PC-3 (cell line): ENCODE results near the gene C19orf12. TPM values are rescaled to one million over a fixed set of nuclear protein-coding genes. Genes with fewer than 3 reads are reported as not detected.

Source experiments
- ATAC-seq: fragments of 200-7000 bp; cut with Tn5 transposase; 2 replicates; pipeline ENCODE4 v1.9.1; 2020; ENCODE audit warnings: mild to moderate bottlenecking, moderate library complexity
- BruUV-seq: library from RNA; stranded (reverse); fragments of 400-500 nt; replicated peaks from 2 replicates; lab custom pipeline; 2021; lab: Mats Ljungman, UMichigan
- CTCF ChIA-PET: fragments of 300-600 bp; sonication (Branson Sonifier 250); formaldehyde crosslinking; loops from one replicate; lab custom pipeline; 2022; ENCODE audit warnings: antibody characterized with exemption; lab: Charles Lee
- POLR2A ChIA-PET: fragments of 300-600 bp; sonication (Branson Sonifier 250); formaldehyde crosslinking; loops from one replicate; lab custom pipeline; 2022; ENCODE audit warnings: antibody characterized with exemption; ENCODE audit not compliant: unreplicated experiment; lab: Charles Lee
- DNase-seq: peaks from one replicate; pipeline ENCODE4 v3.0.0-alpha.2; 2015
- H2AFZ ChIP-seq: fragments of 300-600 bp; sonication (generic); 2 replicates; pipeline ENCODE4 v1.6.0; 2016; ENCODE audit warnings: antibody characterized with exemption, low read length
- H3F3A ChIP-seq: fragments of 300-600 bp; sonication (generic); one replicate; pipeline ENCODE4 v1.6.0; 2017; ENCODE audit warnings: antibody characterized with exemption, low read length, control low read depth, mild to moderate bottlenecking; ENCODE audit not compliant: unreplicated experiment
- H3K27ac ChIP-seq: fragments of 300-600 bp; sonication (generic); 2 replicates; pipeline ENCODE4 v1.5.1; 2016; ENCODE audit warnings: mild to moderate bottlenecking, low read length
- H3K27me3 ChIP-seq: fragments of 300-600 bp; sonication (generic); 2 replicates; pipeline ENCODE4 v1.6.1; 2016; ENCODE audit warnings: low read length, mixed read lengths
- H3K36me3 ChIP-seq: fragments of 300-600 bp; sonication (generic); 2 replicates; pipeline ENCODE4 v1.6.1; 2016; ENCODE audit warnings: low read depth, mixed run types, low read length, mixed read lengths
- H3K4me1 ChIP-seq: fragments of 300-600 bp; sonication (generic); 2 replicates; pipeline ENCODE4 v1.5.1; 2016; ENCODE audit warnings: low read length; ENCODE audit not compliant: insufficient read depth
- H3K4me2 ChIP-seq: fragments of 300-600 bp; sonication (generic); 2 replicates; pipeline ENCODE4 v1.6.0; 2016; ENCODE audit warnings: low read length
- H3K4me3 ChIP-seq: fragments of 300-600 bp; sonication (generic); 2 replicates; pipeline ENCODE4 v1.5.1; 2016; ENCODE audit warnings: mild to moderate bottlenecking, low read length, mixed read lengths
- H3K79me2 ChIP-seq: fragments of 300-600 bp; sonication (generic); 2 replicates; pipeline ENCODE4 v1.6.1; 2017; ENCODE audit warnings: low read length, mixed read lengths
- H3K9ac ChIP-seq: fragments of 300-600 bp; sonication (generic); 2 replicates; pipeline ENCODE4 v1.6.0; 2016; ENCODE audit warnings: mild to moderate bottlenecking, low read length
- H3K9me2 ChIP-seq: fragments of 300-600 bp; sonication (generic); replicated peaks from 2 replicates; pipeline ENCODE4 v1.6.1; 2016; ENCODE audit warnings: mixed run types, low read length, mixed read lengths
- H3K9me3 ChIP-seq: fragments of 300-600 bp; sonication (generic); 2 replicates; pipeline ENCODE4 v1.6.1; 2016; ENCODE audit warnings: low read length, mixed read lengths
- H4K20me1 ChIP-seq: fragments of 300-600 bp; sonication (generic); 2 replicates; pipeline ENCODE4 v1.6.1; 2016; ENCODE audit warnings: low read length, mixed read lengths
- EZH2 ChIP-seq: fragments of 300-600 bp; sonication (generic); IDR thresholded peaks from one replicate; pipeline ENCODE4 v1.6.1; 2017; ENCODE audit warnings: antibody characterized with exemption, mild to moderate bottlenecking, low read length; ENCODE audit not compliant: unreplicated experiment
- EZH2phosphoT487 ChIP-seq: fragments of 300-600 bp; sonication (generic); IDR thresholded peaks from 2 replicates; pipeline ENCODE4 v1.6.1; 2018; ENCODE audit warnings: mild to moderate bottlenecking, antibody characterized with exemption, low read length, borderline replicate concordance
- intact Hi-C: fragments of 100-400 bp; cut with micrococcal nuclease; formaldehyde crosslinking; loops from 2 replicates; pipeline ENCODE4 v1.9.0; 2023
- total RNA-seq: library from RNA; depleted of rRNA; stranded (reverse); fragments of >200 nt; gene quantifications from 2 replicates; pipeline ENCODE4 v1.2.3, GENCODE V29; 2014
- TF ChIP-seq, protein P1 (sequence below): fragments of 300-600 bp; sonication (generic); conservative IDR thresholded peaks from 2 replicates; pipeline ENCODE4 v1.5.1; 2017; ENCODE audit warnings: antibody characterized with exemption, low read depth, mild to moderate bottlenecking, low read length

C19orf12 gene
- total RNA-seq, 1 experiment from 2014 or later: 11.8 TPM

DNA sequence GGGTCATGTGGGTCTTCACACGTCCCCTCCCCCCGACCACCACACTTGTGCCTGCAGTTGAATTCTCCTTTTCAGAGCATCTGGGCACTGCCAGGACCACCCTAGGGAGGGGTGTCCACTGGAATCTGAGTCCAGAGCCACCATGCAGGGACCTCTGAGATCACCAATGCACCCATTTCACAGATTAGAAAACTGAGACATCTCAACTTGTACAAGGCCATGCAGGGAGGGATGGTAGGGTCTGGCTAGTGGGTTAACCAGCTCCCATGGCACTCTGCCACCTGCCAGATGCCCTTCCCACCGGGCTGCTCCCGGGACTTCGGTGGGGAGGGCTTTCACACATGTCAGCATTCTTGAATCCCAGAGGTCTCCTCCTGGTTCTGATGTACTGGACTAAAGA lies 44.3 kb upstream of the C19orf12 start:
- Histone ChIP-seq H3K27me3 (no peaks in the 10 kb centered on the region), H3K36me3 (no peaks in the 10 kb centered on the region), H3F3A (no peaks in the 10 kb centered on the region), H3K79me2 (no peaks in the 10 kb centered on the region), H3K4me2 (no peak overlapping the region), H3K4me1 (no peaks in the 10 kb centered on the region), H4K20me1 (no peaks in the 10 kb centered on the region), H3K4me3 (no peak overlapping the region), H3K27ac (no peak overlapping the region), H3K9me3 (no peaks in the 10 kb centered on the region), H2AFZ (no peak overlapping the region), H3K9me2 (no peaks in the 10 kb centered on the region), H3K9ac (no peak overlapping the region)
- DNase-seq (no peak), ATAC-seq (no peak)
- POLR2A ChIA-PET: no interaction called here
- CTCF ChIA-PET: no interaction called here
- intact Hi-C loops: no loop called here
- TF ChIP-seq, protein P1, sequence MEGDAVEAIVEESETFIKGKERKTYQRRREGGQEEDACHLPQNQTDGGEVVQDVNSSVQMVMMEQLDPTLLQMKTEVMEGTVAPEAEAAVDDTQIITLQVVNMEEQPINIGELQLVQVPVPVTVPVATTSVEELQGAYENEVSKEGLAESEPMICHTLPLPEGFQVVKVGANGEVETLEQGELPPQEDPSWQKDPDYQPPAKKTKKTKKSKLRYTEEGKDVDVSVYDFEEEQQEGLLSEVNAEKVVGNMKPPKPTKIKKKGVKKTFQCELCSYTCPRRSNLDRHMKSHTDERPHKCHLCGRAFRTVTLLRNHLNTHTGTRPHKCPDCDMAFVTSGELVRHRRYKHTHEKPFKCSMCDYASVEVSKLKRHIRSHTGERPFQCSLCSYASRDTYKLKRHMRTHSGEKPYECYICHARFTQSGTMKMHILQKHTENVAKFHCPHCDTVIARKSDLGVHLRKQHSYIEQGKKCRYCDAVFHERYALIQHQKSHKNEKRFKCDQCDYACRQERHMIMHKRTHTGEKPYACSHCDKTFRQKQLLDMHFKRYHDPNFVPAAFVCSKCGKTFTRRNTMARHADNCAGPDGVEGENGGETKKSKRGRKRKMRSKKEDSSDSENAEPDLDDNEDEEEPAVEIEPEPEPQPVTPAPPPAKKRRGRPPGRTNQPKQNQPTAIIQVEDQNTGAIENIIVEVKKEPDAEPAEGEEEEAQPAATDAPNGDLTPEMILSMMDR: no peak
- TF ChIP-seq EZH2: no peak
- no peak for TF ChIP-seq EZH2phosphoT487
- no TSS peak for BruUV-seq

DNA sequence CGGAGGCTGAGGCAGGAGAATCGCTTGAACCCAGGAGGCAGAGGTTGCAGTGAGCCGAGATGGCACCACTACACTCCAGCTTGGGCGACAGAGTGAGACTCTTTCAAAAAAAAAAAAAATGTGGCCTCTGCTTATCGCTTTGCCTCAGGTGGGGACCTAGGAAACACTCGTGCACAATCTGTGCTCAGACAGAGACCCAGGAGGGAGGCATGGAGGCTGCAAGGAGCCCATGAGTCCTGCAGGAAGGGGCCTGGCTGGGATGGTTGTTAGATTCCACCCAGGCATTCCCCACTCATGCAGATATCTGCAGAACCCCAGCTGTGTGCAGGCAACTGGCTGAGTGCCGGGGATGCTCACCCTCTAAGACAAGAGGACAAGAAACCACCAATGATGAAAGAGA lies 43.8 kb upstream of the C19orf12 start:
- no peaks in the 10 kb centered on the region for H3K4me1 ChIP-seq
- ChIA-PET CTCF (no interaction called here), POLR2A (no interaction called here)
- H3K4me2 ChIP-seq: no peak overlapping the region
- TF ChIP-seq EZH2phosphoT487 (no peak), EZH2 (no peak)
- TF ChIP-seq, protein P1: no peak
- H3K27me3 ChIP-seq: no peaks in the 10 kb centered on the region
- intact Hi-C loops: no loop called here
- no peaks in the 10 kb centered on the region for H4K20me1 ChIP-seq
- BruUV-seq: no TSS peak
- no peak overlapping the region for H3K9ac ChIP-seq
- DNase-seq (no peak), ATAC-seq (no peak)
- H3K27ac ChIP-seq: no peak overlapping the region
- H2AFZ ChIP-seq: no peak overlapping the region
- no peaks in the 10 kb centered on the region for H3F3A ChIP-seq
- H3K9me2 ChIP-seq: no peaks in the 10 kb centered on the region
- no peaks in the 10 kb centered on the region for H3K9me3 ChIP-seq
- no peaks in the 10 kb centered on the region for H3K36me3 ChIP-seq
- no peak overlapping the region for H3K4me3 ChIP-seq
- no peaks in the 10 kb centered on the region for H3K79me2 ChIP-seq

DNA sequence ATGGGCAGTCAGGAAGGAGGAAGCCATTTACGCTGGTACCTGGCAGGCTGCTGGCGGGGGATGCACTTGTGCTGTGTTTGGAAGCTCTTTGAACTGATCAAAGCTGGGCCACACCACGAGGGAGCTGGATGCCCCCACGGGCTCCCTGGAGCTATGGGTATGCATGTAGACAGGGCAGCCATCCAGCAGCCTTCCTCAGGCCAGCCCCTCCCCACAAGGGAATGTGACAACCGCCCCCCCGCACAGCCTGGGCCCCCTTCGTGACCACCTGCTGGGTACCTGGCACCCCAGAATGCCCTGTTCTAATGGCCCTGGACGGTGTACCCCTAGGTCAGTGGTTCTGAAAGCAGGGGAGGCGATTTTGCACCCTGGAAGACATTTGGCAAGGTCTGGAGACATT lies 42.5 kb upstream of the C19orf12 start:
- no peak for DNase-seq
- no peaks in the 10 kb centered on the region for H3K9me3 ChIP-seq
- H3K79me2 ChIP-seq: no peaks in the 10 kb centered on the region
- H3K27ac ChIP-seq: no peak overlapping the region
- no peaks in the 10 kb centered on the region for H3K27me3 ChIP-seq
- H3K9ac ChIP-seq: no peak overlapping the region
- no peak overlapping the region for H3K4me2 ChIP-seq
- H3K4me1 ChIP-seq: no peaks in the 10 kb centered on the region
- no peaks in the 10 kb centered on the region for H4K20me1 ChIP-seq
- no peaks in the 10 kb centered on the region for H3K36me3 ChIP-seq
- H3K4me3 ChIP-seq: no peak overlapping the region
- H3K9me2 ChIP-seq: no peaks in the 10 kb centered on the region
- TF ChIP-seq EZH2phosphoT487 (no peak), EZH2 (no peak)
- TF ChIP-seq, protein P1: no peak
- CTCF ChIA-PET: no interaction called here
- intact Hi-C loops: no loop called here
- no peak for ATAC-seq
- H2AFZ ChIP-seq: no peak overlapping the region
- H3F3A ChIP-seq: no peaks in the 10 kb centered on the region
- POLR2A ChIA-PET: no interaction called here
- BruUV-seq: no TSS peak
